Brain microvascular endothelial cell (primary cell): Measurements from ENCODE around the gene SERPINB5.

ENCODE experiments used
- DNase-seq: peaks from one replicate; pipeline ENCODE4 v3.0.0-alpha.2; 2020
- H3K27ac ChIP-seq: fragments of 250-450 bp; sonication (Bioruptor Pico); 2 replicates; pipeline ENCODE4 v1.5.1; 2020; ENCODE audit warnings: mild to moderate bottlenecking, moderate library complexity
- H3K27me3 ChIP-seq: fragments of 250-450 bp; sonication (Bioruptor Pico); replicated peaks from 2 replicates; pipeline ENCODE4 v1.5.1; 2020; ENCODE audit warnings: mild to moderate bottlenecking
- H3K36me3 ChIP-seq: fragments of 250-450 bp; sonication (Bioruptor Pico); replicated peaks from 2 replicates; pipeline ENCODE4 v1.5.1; 2020; ENCODE audit warnings: mild to moderate bottlenecking
- H3K4me3 ChIP-seq: 2 replicates; pipeline ENCODE4 v1.5.1; 2011; ENCODE audit warnings: low read depth, mild to moderate bottlenecking, control low read depth, low read length, moderate library complexity
- in situ Hi-C: cut with HindIII; loops from 2 replicates; pipeline ENCODE4 v1.10.0; 2017; ENCODE audit warnings: low sequenced_read_pairs, low pct_ligation_motif_present
- TF ChIP-seq, protein P1 (sequence below): IDR thresholded peaks from 2 replicates; pipeline ENCODE4 v1.5.1; 2011; ENCODE audit warnings: low read depth, mild to moderate bottlenecking, moderate library complexity, low read length, control low read depth, inconsistent platforms; ENCODE audit errors: missing control alignments

SERPINB5 gene

DNA sequence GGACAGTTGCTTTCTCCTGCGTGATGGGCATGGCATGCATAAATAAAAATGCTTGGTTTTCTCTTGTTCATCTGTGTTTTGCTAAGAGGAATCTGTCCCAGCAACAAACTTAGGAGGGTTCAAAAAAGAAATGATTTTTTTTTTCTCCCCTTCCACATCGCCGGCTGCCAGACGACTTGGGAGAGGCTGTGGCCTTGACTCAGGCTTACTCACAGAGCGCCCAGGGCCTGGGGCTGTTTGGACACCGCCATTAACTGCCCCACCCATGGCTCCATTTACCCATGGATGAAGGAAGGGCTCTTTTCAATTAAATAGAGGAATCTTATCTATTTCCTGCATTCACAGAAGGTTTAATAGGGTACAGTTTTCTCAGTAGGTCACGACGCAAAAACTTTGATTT is 22.3 kb upstream of the SERPINB5 start:
- no peak for DNase-seq
- H3K4me3 ChIP-seq: no peak overlapping the region
- H3K27ac ChIP-seq: no peak overlapping the region
- no peaks in the 10 kb centered on the region for H3K36me3 ChIP-seq
- TF ChIP-seq, protein P1, sequence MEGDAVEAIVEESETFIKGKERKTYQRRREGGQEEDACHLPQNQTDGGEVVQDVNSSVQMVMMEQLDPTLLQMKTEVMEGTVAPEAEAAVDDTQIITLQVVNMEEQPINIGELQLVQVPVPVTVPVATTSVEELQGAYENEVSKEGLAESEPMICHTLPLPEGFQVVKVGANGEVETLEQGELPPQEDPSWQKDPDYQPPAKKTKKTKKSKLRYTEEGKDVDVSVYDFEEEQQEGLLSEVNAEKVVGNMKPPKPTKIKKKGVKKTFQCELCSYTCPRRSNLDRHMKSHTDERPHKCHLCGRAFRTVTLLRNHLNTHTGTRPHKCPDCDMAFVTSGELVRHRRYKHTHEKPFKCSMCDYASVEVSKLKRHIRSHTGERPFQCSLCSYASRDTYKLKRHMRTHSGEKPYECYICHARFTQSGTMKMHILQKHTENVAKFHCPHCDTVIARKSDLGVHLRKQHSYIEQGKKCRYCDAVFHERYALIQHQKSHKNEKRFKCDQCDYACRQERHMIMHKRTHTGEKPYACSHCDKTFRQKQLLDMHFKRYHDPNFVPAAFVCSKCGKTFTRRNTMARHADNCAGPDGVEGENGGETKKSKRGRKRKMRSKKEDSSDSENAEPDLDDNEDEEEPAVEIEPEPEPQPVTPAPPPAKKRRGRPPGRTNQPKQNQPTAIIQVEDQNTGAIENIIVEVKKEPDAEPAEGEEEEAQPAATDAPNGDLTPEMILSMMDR: no peak
- in situ Hi-C loops: no loop called here
- H3K27me3 ChIP-seq: no peaks in the 10 kb centered on the region

DNA sequence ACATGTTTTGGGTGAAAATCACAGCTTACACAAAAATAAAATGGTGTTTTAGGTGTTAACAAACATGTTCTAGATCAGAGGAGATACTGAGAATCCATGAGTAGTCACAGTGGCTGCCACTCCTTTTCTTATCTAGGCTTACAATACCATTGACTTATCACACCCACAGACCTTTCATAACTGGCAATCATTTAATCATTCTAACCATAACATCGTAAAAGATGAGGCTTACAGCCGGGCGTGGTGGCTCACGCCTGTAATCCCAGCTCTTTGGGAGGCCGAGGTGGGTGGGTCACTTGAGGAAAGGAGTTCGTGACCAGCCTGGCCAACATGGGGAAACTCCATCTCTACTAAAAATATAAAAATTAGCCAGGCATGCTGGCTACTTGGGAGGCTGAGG is 18.8 kb upstream of the SERPINB5 start:
- TF ChIP-seq, protein P1: no peak
- Histone ChIP-seq H3K27me3 (no peaks in the 10 kb centered on the region), H3K4me3 (no peak overlapping the region), H3K27ac (no peak overlapping the region), H3K36me3 (no peaks in the 10 kb centered on the region)
- DNase-seq: no peak
- in situ Hi-C loops: no loop called here

DNA sequence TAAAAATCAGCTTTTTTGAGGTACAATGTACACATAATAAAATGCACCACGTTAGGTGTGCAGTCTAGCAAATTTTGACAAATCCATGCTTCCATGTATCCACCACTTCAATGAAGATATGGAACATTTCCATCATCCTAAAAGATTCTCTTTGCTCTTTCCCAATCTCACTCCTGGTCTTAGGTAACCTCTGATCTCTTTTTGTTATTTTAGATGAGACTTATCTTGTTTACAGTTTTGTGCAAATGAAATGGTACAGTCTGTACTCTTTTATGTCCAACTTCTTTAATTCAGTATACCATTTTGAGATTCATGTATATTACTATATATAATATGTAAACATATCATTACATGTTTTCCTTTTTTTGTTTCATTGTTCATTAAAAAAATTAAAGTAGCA is 16.3 kb upstream of the SERPINB5 start:
- Histone ChIP-seq H3K4me3 (no peak overlapping the region), H3K27ac (no peak overlapping the region), H3K36me3 (no peaks in the 10 kb centered on the region), H3K27me3 (no peaks in the 10 kb centered on the region)
- in situ Hi-C loops: no loop called here
- no peak for DNase-seq
- TF ChIP-seq, protein P1: no peak

DNA sequence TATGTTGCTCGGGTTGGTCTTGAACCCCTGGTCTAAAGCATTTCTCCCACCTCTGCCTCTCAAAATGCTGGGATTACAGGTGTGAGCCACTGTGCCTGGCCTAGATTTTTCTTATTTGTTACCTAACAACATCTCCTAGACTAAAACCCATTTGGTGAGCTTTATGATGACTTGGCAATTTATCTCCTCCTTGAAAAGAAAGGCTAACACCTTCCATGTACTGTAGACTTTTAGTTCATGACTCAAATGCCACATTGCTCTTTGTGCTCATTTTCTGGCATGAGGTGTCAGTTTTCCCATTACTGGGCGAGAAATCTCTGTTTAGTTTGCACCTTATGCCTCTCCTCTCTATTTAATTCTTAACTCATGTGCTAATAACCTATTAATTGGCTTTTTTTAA is 12.3 kb upstream of the SERPINB5 start:
- in situ Hi-C loops: no loop called here
- Histone ChIP-seq H3K27ac (no peak overlapping the region), H3K4me3 (no peak overlapping the region), H3K27me3 (no peaks in the 10 kb centered on the region), H3K36me3 (no peaks in the 10 kb centered on the region)
- DNase-seq: no peak
- TF ChIP-seq, protein P1: no peak

DNA sequence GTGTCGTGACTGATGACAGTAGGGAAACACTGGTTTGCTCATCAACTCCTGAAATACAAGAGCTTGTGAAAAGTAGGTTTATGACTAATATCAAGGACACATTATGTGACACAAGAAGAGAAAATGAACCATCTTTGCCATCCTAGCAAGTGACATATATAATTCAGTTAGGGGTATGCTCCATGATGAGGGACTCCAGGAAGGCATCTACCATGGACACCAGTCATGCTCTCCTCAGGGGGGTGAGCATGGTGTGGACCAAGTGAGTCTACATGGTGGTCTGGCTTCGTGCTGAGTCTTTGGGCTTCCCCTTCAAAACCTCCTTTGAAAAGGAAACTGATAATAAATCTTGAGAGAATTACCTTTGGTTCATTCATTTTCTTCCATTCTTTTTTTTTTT is 11.7 kb upstream of the SERPINB5 start:
- Histone ChIP-seq H3K36me3 (no peaks in the 10 kb centered on the region), H3K27me3 (no peaks in the 10 kb centered on the region), H3K27ac (no peak overlapping the region), H3K4me3 (no peak overlapping the region)
- TF ChIP-seq, protein P1: no peak
- DNase-seq: no peak
- in situ Hi-C loops: no loop called here

DNA sequence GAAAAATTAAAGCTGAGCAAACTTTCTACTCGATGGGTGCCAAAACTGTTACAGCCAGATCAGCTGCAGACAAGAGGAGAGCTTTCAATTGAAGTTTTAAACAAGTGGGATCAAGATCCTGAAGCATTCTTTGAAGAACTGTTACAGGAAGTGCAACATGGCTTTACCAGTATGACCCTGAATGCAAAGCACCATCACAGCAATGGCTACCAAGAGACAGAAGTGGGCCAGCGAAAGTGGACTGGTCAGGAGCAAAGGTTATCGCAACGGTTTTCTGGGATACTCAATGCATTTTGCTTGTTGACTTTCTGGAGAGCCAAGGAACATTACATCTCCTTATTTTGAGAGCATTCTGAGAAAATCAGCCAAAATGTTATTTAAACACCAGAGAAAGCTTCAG is 9.1 kb upstream of the SERPINB5 start:
- no peaks in the 10 kb centered on the region for H3K27me3 ChIP-seq
- no peaks in the 10 kb centered on the region for H3K36me3 ChIP-seq
- H3K27ac ChIP-seq: no peak overlapping the region
- no peak overlapping the region for H3K4me3 ChIP-seq
- no peak for DNase-seq
- TF ChIP-seq, protein P1: no peak
- in situ Hi-C loops: no loop called here
